ENCODE results near the gene SRC. TPM values are rescaled to one million over a fixed set of nuclear protein-coding genes. Genes with fewer than 3 reads are reported as not detected.

SRC gene
- total RNA-seq, 4 donors from 2014 or later = 1.0 to 2.3 (median 1.8) TPM

- H3K36me3 ChIP-seq = no peaks in the 10 kb centered on the region
- ATAC-seq (no peak), DNase-seq (no peak)
- TF ChIP-seq POLR2A (IDR thresholded peaks at IDR 0.05) (no peak), CTCF (IDR thresholded peaks at IDR 0.05 in 4 of 5, conservative IDR thresholded peaks at IDR 0.05 in 1 of 5) (no peak)
- no peaks in the 10 kb centered on the region for H3K9me3 ChIP-seq
- H3K27me3 ChIP-seq = no peaks in the 10 kb centered on the region
- in situ Hi-C loops (cut with MboI; ENCODE audit: low sequenced_read_pairs in 4 of 4) = no loop called here
- H3K4me3 ChIP-seq = no peak overlapping the region
- no peak overlapping the region for H3K27ac ChIP-seq
- H3K4me1 ChIP-seq = no peaks in the 10 kb centered on the region
- intact Hi-C loops (cut with DNase I; ENCODE audit: low total_unique reads) = no loop called here
Observed at GRCh38 chr20:37447688-37448087, 101.7 kb downstream of the SRC start.

- no peaks in the 10 kb centered on the region for H3K9me3 ChIP-seq
- H3K27me3 ChIP-seq = no peaks in the 10 kb centered on the region
- in situ Hi-C loops (cut with MboI; ENCODE audit: low sequenced_read_pairs in 4 of 4) = no loop called here
- ATAC-seq (no peak), DNase-seq (no peak)
- no peak overlapping the region for H3K27ac ChIP-seq
- no peak for TF ChIP-seq CTCF (IDR thresholded peaks at IDR 0.05 in 4 of 5, conservative IDR thresholded peaks at IDR 0.05 in 1 of 5)
- TF ChIP-seq POLR2A (IDR thresholded peaks at IDR 0.05) = no peak
- no peak overlapping the region for H3K4me3 ChIP-seq
- no peaks in the 10 kb centered on the region for H3K4me1 ChIP-seq
- no peaks in the 10 kb centered on the region for H3K36me3 ChIP-seq
- intact Hi-C loops (cut with DNase I; ENCODE audit: low total_unique reads) = no loop called here
Observed at GRCh38 chr20:37449276-37449675, 103.3 kb downstream of the SRC start.

GRCh38 chr20:37450344-37450743 is 104.4 kb downstream of the SRC start:
- Histone ChIP-seq H3K27me3 (no peaks in the 10 kb centered on the region), H3K36me3 (no peaks in the 10 kb centered on the region), H3K4me3 (no peak overlapping the region), H3K27ac (no peak overlapping the region), H3K9me3 (no peaks in the 10 kb centered on the region), H3K4me1 (no peaks in the 10 kb centered on the region)
- intact Hi-C loops (cut with DNase I; ENCODE audit: low total_unique reads) = no loop called here
- in situ Hi-C loops (cut with MboI; ENCODE audit: low sequenced_read_pairs in 4 of 4) = no loop called here
- ATAC-seq = no peak
- TF ChIP-seq POLR2A (IDR thresholded peaks at IDR 0.05) = no peak
- no peak for TF ChIP-seq CTCF (IDR thresholded peaks at IDR 0.05 in 4 of 5, conservative IDR thresholded peaks at IDR 0.05 in 1 of 5)
- no peak for DNase-seq

- ATAC-seq = no peak
- Histone ChIP-seq H3K27ac (no peak overlapping the region), H3K4me1 (no peaks in the 10 kb centered on the region), H3K36me3 (no peaks in the 10 kb centered on the region), H3K9me3 (no peaks in the 10 kb centered on the region), H3K4me3 (no peak overlapping the region), H3K27me3 (no peaks in the 10 kb centered on the region)
- no peak for DNase-seq
- intact Hi-C loops (cut with DNase I; ENCODE audit: low total_unique reads) = no loop called here
- no peak for TF ChIP-seq CTCF (IDR thresholded peaks at IDR 0.05 in 4 of 5, conservative IDR thresholded peaks at IDR 0.05 in 1 of 5)
- no peak for TF ChIP-seq POLR2A (IDR thresholded peaks at IDR 0.05)
- in situ Hi-C loops (cut with MboI; ENCODE audit: low sequenced_read_pairs in 4 of 4) = no loop called here
Observed at GRCh38 chr20:37451616-37452015, 105.7 kb downstream of the SRC start.

- Histone ChIP-seq H3K9me3 (no peaks in the 10 kb centered on the region), H3K27ac (no peak overlapping the region), H3K4me1 (no peaks in the 10 kb centered on the region), H3K27me3 (no peaks in the 10 kb centered on the region), H3K4me3 (no peak overlapping the region), H3K36me3 (no peaks in the 10 kb centered on the region)
- in situ Hi-C loops (cut with MboI; ENCODE audit: low sequenced_read_pairs in 4 of 4) (no loop called here), intact Hi-C loops (cut with DNase I; ENCODE audit: low total_unique reads) (no loop called here)
- TF ChIP-seq CTCF (IDR thresholded peaks at IDR 0.05 in 4 of 5, conservative IDR thresholded peaks at IDR 0.05 in 1 of 5) (no peak), POLR2A (IDR thresholded peaks at IDR 0.05) (no peak)
- ATAC-seq = no peak
- no peak for DNase-seq
Observed at GRCh38 chr20:37452236-37452635, 106.3 kb downstream of the SRC start.

All from gastrocnemius medialis (tissue), 4 donors.